WTC11 (cell line): ENCODE data around the gene CORO1C. TPM values are rescaled to one million over a fixed set of nuclear protein-coding genes. Genes with fewer than 3 reads are reported as not detected.

Experiments
- ATAC-seq: fragments of 200-7000 bp; cut with Tn5 transposase; 2 replicates; pipeline ENCODE4 v1.10.0; 2021; ENCODE audit warnings: mild to moderate bottlenecking, moderate library complexity
- CTCF ChIA-PET: fragments of 300-600 bp; sonication (Branson Sonifier 250); formaldehyde crosslinking; loops from one replicate; lab custom pipeline; 2021; ENCODE audit warnings: antibody characterized with exemption; lab: Charles Lee
- POLR2A ChIA-PET: fragments of 350-600 bp; sonication (Branson Sonifier 250); formaldehyde crosslinking; loops from one replicate; lab custom pipeline; 2021; ENCODE audit warnings: antibody characterized with exemption; lab: Charles Lee
- DNase-seq: peaks from one replicate; pipeline ENCODE4 v3.0.0; 2021; ENCODE audit warnings: low spot score
- H3K27ac Mint-ChIP-seq: 2 replicates; pipeline ENCODE4 v1.8.0; 2021; ENCODE audit warnings: mixed read lengths
- H3K27me3 Mint-ChIP-seq: 2 replicates; pipeline ENCODE4 v1.8.0; 2021; ENCODE audit warnings: low read depth, mild to moderate bottlenecking, moderate library complexity, mixed read lengths
- H3K36me3 Mint-ChIP-seq: 2 replicates; pipeline ENCODE4 v1.8.0; 2021; ENCODE audit warnings: mixed read lengths
- H3K4me1 Mint-ChIP-seq: 2 replicates; pipeline ENCODE4 v1.8.0; 2022; ENCODE audit warnings: mixed read lengths
- H3K4me3 Mint-ChIP-seq: 2 replicates; pipeline ENCODE4 v1.8.0; 2021; ENCODE audit warnings: mild to moderate bottlenecking, moderate library complexity, mixed read lengths
- H3K9me3 Mint-ChIP-seq: 2 replicates; pipeline ENCODE4 v1.8.0; 2021; ENCODE audit warnings: mixed read lengths
- CREB1 ChIP-seq: sonication (generic); formaldehyde crosslinking; IDR thresholded peaks from 2 replicates; pipeline ENCODE4 v1.8.0; 2023; ENCODE audit warnings: mild to moderate bottlenecking, missing genetic modification reagents
- CREM ChIP-seq: sonication (generic); formaldehyde crosslinking; IDR thresholded peaks from 2 replicates; pipeline ENCODE4 v1.8.1; 2022; ENCODE audit warnings: mild to moderate bottlenecking, missing genetic modification reagents, moderate library complexity
- FOXK1 ChIP-seq: sonication (generic); formaldehyde crosslinking; IDR thresholded peaks from 2 replicates; pipeline ENCODE4 v1.8.0; 2022; ENCODE audit warnings: mild to moderate bottlenecking, moderate library complexity, missing genetic modification reagents
- HMGA2 ChIP-seq: fragments of 250-450 bp; sonication (Bioruptor Pico); IDR thresholded peaks from 2 replicates; pipeline ENCODE4 v1.4.0; 2021; ENCODE audit warnings: mild to moderate bottlenecking, moderate library complexity
- MYBL2 ChIP-seq: sonication (generic); formaldehyde crosslinking; IDR thresholded peaks from 2 replicates; pipeline ENCODE4 v1.8.1; 2023; ENCODE audit warnings: mild to moderate bottlenecking, moderate library complexity, missing genetic modification reagents
- NFYB ChIP-seq: sonication (generic); formaldehyde crosslinking; conservative IDR thresholded peaks from 2 replicates; pipeline ENCODE4 v1.8.0; 2022; ENCODE audit warnings: low read depth, missing genetic modification reagents
- NR1H2 ChIP-seq: sonication (generic); formaldehyde crosslinking; IDR thresholded peaks from 2 replicates; pipeline ENCODE4 v1.9.0; 2021; ENCODE audit warnings: mild to moderate bottlenecking, moderate library complexity, missing genetic modification reagents
- PRRX2 ChIP-seq: fragments of 250-450 bp; sonication (Bioruptor Pico); IDR thresholded peaks from 2 replicates; pipeline ENCODE4 v1.8.0; 2021; ENCODE audit warnings: mild to moderate bottlenecking
- SMAD4 ChIP-seq: sonication (generic); formaldehyde crosslinking; IDR thresholded peaks from 2 replicates; pipeline ENCODE4 v1.8.0; 2022; ENCODE audit warnings: mild to moderate bottlenecking, missing genetic modification reagents
- TEAD1 ChIP-seq: sonication (generic); formaldehyde crosslinking; IDR thresholded peaks from 2 replicates; pipeline ENCODE4 v1.8.0; 2022; ENCODE audit warnings: mild to moderate bottlenecking, missing genetic modification reagents
- TEAD4 ChIP-seq: sonication (generic); formaldehyde crosslinking; IDR thresholded peaks from 2 replicates; pipeline ENCODE4 v1.8.0; 2022; ENCODE audit warnings: mild to moderate bottlenecking, missing genetic modification reagents
- ZNF138 ChIP-seq: sonication (generic); formaldehyde crosslinking; conservative IDR thresholded peaks from 2 replicates; pipeline ENCODE4 v1.8.1; 2022; ENCODE audit warnings: mild to moderate bottlenecking, moderate library complexity, missing genetic modification reagents
- ZNF232 ChIP-seq: sonication (generic); formaldehyde crosslinking; IDR thresholded peaks from 2 replicates; pipeline ENCODE4 v1.8.0; 2022; ENCODE audit warnings: mild to moderate bottlenecking, missing genetic modification reagents
- ZNF396 ChIP-seq: fragments of 250-450 bp; sonication (Bioruptor Pico); IDR thresholded peaks from 2 replicates; pipeline ENCODE4 v1.8.0; 2021; ENCODE audit warnings: mild to moderate bottlenecking, moderate library complexity, borderline replicate concordance
- ZNF416 ChIP-seq: fragments of 250-450 bp; sonication (Bioruptor Pico); IDR thresholded peaks from 2 replicates; pipeline ENCODE4 v1.9.0; 2021; ENCODE audit warnings: mild to moderate bottlenecking, inconsistent platforms
- total RNA-seq: library from RNA; stranded (reverse); gene quantifications from 3 replicates; pipeline ENCODE4 v1.2.3, GENCODE V29; 2021
- TF ChIP-seq, protein P1 (sequence below): fragments of 250-450 bp; sonication (Bioruptor Pico); IDR thresholded peaks from 2 replicates; pipeline ENCODE4 v2.1.2; 2022; ENCODE audit warnings: mild to moderate bottlenecking, moderate library complexity
- TF ChIP-seq, protein P2 (sequence below): sonication (generic); formaldehyde crosslinking; IDR thresholded peaks from 2 replicates; pipeline ENCODE4 v1.8.0; 2023; ENCODE audit warnings: missing genetic modification reagents, mild to moderate bottlenecking, borderline replicate concordance
- TF ChIP-seq, protein P3 (sequence below): fragments of 250-450 bp; sonication (Bioruptor Pico); IDR thresholded peaks from 2 replicates; pipeline ENCODE4 v1.9.0; 2021; ENCODE audit warnings: mild to moderate bottlenecking, borderline replicate concordance
- TF ChIP-seq, protein P4 (sequence below): sonication (generic); formaldehyde crosslinking; conservative IDR thresholded peaks from 2 replicates; pipeline ENCODE4 v1.8.1; 2022; ENCODE audit warnings: mild to moderate bottlenecking, missing genetic modification reagents
- TF ChIP-seq, protein P5 (sequence below): sonication (generic); formaldehyde crosslinking; IDR thresholded peaks from 2 replicates; pipeline ENCODE4 v1.8.0; 2022; ENCODE audit warnings: missing genetic modification reagents

Gene CORO1C
- total RNA-seq, 1 experiment from 2014 or later, result 113 TPM

DNA sequence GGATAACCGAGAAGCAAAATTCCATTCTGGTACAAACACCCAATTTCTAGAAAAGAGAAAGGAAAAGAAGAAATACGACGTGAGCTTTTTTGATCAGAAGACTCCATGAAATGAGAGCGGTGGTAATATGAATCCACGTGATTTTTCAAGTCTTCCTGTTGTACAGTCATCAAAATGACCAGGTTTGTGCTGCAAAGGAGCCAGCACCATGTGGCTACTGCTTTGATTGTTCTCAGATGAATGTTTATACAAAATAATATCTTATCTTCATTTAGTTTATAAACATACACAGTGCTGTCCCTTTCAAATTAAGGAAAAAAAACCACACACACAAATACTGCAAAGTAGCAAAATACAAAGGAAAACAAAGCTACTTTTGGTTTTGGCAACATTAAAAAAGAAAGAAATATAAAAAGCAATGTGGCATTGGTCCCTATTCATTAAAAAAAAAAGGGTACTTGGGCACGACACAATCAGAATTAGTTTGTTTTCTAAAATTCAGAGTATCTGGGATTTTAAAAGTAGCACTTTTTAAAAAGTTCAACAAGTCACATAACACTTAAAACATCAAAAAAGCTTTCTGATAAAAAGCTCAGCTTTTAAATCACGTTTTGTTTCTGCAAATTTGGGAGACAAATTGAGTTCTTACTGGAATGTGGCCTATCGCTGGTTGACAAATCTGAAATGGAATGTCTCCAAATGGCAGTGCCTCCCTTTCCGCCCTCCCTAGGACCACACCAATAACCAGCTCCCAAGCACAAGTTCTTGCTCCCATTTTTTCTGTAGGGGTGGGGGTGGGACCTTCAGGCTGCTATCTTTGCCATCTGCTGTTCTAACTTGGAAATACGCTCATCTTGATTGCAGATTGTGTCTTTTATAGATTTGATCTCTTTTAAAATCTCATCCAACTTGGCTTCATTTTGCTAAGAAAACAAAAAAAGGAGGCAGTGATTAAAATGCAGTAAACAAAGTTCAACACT lies 84.4 kb downstream of the CORO1C start:
- CTCF ChIA-PET, result interaction anchor here (0.5 to 1.8 kb wide), 18 partner anchors 9 to 472 kb away, joined by 3 to 11 read pairs (median 4); partner anchors contain the start of gene ISCU
- Mint-ChIP-seq H3K27ac (no peak overlapping the region), H3K4me1 (0 out of 2 replicates have a peak, but pooled peaks cover 6% of the 10 kb centered on the region), H3K4me3 (no peak overlapping the region), H3K36me3 (peaks cover 51% of the 10 kb centered on the region), H3K27me3 (no peaks in the 10 kb centered on the region), H3K9me3 (no peaks in the 10 kb centered on the region)
- POLR2A ChIA-PET, result no interaction called here
- ATAC-seq (peak; percentile 46; the same call in 1 of the 2 replicates), DNase-seq (no peak)
- TF ChIP-seq ZNF138 (CRISPR knock-in tag), result no peak
- no peak for TF ChIP-seq MYBL2 (CRISPR knock-in tag)
- no peak for TF ChIP-seq ZNF232 (CRISPR knock-in tag)
- TF ChIP-seq NR1H2 (CRISPR knock-in tag), result no peak
- TF ChIP-seq, protein P1, sequence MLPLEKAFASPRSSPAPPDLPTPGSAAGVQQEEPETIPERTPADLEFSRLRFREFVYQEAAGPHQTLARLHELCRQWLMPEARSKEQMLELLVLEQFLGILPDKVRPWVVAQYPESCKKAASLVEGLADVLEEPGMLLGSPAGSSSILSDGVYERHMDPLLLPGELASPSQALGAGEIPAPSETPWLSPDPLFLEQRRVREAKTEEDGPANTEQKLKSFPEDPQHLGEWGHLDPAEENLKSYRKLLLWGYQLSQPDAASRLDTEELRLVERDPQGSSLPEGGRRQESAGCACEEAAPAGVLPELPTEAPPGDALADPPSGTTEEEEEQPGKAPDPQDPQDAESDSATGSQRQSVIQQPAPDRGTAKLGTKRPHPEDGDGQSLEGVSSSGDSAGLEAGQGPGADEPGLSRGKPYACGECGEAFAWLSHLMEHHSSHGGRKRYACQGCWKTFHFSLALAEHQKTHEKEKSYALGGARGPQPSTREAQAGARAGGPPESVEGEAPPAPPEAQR, result no peak
- TF ChIP-seq FOXK1, result no peak
- TF ChIP-seq CREB1 (CRISPR knock-in tag), result no peak
- TF ChIP-seq ZNF396 (CRISPR knock-in tag), result no peak
- TF ChIP-seq NFYB (CRISPR knock-in tag), result no peak
- no peak for TF ChIP-seq ZNF416
- TF ChIP-seq, protein P2, sequence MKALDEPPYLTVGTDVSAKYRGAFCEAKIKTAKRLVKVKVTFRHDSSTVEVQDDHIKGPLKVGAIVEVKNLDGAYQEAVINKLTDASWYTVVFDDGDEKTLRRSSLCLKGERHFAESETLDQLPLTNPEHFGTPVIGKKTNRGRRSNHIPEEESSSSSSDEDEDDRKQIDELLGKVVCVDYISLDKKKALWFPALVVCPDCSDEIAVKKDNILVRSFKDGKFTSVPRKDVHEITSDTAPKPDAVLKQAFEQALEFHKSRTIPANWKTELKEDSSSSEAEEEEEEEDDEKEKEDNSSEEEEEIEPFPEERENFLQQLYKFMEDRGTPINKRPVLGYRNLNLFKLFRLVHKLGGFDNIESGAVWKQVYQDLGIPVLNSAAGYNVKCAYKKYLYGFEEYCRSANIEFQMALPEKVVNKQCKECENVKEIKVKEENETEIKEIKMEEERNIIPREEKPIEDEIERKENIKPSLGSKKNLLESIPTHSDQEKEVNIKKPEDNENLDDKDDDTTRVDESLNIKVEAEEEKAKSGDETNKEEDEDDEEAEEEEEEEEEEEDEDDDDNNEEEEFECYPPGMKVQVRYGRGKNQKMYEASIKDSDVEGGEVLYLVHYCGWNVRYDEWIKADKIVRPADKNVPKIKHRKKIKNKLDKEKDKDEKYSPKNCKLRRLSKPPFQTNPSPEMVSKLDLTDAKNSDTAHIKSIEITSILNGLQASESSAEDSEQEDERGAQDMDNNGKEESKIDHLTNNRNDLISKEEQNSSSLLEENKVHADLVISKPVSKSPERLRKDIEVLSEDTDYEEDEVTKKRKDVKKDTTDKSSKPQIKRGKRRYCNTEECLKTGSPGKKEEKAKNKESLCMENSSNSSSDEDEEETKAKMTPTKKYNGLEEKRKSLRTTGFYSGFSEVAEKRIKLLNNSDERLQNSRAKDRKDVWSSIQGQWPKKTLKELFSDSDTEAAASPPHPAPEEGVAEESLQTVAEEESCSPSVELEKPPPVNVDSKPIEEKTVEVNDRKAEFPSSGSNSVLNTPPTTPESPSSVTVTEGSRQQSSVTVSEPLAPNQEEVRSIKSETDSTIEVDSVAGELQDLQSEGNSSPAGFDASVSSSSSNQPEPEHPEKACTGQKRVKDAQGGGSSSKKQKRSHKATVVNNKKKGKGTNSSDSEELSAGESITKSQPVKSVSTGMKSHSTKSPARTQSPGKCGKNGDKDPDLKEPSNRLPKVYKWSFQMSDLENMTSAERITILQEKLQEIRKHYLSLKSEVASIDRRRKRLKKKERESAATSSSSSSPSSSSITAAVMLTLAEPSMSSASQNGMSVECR (CRISPR knock-in tag), result no peak
- TF ChIP-seq CREM (CRISPR knock-in tag), result no peak
- TF ChIP-seq, protein P3, sequence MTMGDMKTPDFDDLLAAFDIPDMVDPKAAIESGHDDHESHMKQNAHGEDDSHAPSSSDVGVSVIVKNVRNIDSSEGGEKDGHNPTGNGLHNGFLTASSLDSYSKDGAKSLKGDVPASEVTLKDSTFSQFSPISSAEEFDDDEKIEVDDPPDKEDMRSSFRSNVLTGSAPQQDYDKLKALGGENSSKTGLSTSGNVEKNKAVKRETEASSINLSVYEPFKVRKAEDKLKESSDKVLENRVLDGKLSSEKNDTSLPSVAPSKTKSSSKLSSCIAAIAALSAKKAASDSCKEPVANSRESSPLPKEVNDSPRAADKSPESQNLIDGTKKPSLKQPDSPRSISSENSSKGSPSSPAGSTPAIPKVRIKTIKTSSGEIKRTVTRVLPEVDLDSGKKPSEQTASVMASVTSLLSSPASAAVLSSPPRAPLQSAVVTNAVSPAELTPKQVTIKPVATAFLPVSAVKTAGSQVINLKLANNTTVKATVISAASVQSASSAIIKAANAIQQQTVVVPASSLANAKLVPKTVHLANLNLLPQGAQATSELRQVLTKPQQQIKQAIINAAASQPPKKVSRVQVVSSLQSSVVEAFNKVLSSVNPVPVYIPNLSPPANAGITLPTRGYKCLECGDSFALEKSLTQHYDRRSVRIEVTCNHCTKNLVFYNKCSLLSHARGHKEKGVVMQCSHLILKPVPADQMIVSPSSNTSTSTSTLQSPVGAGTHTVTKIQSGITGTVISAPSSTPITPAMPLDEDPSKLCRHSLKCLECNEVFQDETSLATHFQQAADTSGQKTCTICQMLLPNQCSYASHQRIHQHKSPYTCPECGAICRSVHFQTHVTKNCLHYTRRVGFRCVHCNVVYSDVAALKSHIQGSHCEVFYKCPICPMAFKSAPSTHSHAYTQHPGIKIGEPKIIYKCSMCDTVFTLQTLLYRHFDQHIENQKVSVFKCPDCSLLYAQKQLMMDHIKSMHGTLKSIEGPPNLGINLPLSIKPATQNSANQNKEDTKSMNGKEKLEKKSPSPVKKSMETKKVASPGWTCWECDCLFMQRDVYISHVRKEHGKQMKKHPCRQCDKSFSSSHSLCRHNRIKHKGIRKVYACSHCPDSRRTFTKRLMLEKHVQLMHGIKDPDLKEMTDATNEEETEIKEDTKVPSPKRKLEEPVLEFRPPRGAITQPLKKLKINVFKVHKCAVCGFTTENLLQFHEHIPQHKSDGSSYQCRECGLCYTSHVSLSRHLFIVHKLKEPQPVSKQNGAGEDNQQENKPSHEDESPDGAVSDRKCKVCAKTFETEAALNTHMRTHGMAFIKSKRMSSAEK (CRISPR knock-in tag), result no peak
- TF ChIP-seq TEAD1 (CRISPR knock-in tag), result no peak
- no peak for TF ChIP-seq SMAD4 (CRISPR knock-in tag)
- TF ChIP-seq PRRX2 (CRISPR knock-in tag), result no peak
- TF ChIP-seq, protein P4, sequence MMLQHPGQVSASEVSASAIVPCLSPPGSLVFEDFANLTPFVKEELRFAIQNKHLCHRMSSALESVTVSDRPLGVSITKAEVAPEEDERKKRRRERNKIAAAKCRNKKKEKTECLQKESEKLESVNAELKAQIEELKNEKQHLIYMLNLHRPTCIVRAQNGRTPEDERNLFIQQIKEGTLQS (CRISPR knock-in tag), result no peak
- TF ChIP-seq TEAD4 (CRISPR knock-in tag), result no peak
- TF ChIP-seq, protein P5, sequence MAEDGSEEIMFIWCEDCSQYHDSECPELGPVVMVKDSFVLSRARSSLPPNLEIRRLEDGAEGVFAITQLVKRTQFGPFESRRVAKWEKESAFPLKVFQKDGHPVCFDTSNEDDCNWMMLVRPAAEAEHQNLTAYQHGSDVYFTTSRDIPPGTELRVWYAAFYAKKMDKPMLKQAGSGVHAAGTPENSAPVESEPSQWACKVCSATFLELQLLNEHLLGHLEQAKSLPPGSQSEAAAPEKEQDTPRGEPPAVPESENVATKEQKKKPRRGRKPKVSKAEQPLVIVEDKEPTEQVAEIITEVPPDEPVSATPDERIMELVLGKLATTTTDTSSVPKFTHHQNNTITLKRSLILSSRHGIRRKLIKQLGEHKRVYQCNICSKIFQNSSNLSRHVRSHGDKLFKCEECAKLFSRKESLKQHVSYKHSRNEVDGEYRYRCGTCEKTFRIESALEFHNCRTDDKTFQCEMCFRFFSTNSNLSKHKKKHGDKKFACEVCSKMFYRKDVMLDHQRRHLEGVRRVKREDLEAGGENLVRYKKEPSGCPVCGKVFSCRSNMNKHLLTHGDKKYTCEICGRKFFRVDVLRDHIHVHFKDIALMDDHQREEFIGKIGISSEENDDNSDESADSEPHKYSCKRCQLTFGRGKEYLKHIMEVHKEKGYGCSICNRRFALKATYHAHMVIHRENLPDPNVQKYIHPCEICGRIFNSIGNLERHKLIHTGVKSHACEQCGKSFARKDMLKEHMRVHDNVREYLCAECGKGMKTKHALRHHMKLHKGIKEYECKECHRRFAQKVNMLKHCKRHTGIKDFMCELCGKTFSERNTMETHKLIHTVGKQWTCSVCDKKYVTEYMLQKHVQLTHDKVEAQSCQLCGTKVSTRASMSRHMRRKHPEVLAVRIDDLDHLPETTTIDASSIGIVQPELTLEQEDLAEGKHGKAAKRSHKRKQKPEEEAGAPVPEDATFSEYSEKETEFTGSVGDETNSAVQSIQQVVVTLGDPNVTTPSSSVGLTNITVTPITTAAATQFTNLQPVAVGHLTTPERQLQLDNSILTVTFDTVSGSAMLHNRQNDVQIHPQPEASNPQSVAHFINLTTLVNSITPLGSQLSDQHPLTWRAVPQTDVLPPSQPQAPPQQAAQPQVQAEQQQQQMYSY (CRISPR knock-in tag), result no peak
- no peak for TF ChIP-seq HMGA2
